DOHH2 (cell line): Measurements from ENCODE around the gene TSPAN17.

Source experiments
- EZH2phosphoT487 ChIP-seq: fragments of 200-600 bp; sonication (generic); IDR thresholded peaks from 2 replicates; pipeline ENCODE4 v1.6.1; 2017; ENCODE audit warnings: borderline replicate concordance, mild to moderate bottlenecking, antibody characterized with exemption, low read length, moderate library complexity, mixed read lengths
- TF ChIP-seq, protein P1 (sequence below): fragments of 200-600 bp; sonication (generic); IDR thresholded peaks from one replicate; pipeline ENCODE4 v1.5.1; 2014; ENCODE audit warnings: antibody characterized with exemption, mild to moderate bottlenecking, low read depth, low read length; ENCODE audit not compliant: poor library complexity, severe bottlenecking

DNA sequence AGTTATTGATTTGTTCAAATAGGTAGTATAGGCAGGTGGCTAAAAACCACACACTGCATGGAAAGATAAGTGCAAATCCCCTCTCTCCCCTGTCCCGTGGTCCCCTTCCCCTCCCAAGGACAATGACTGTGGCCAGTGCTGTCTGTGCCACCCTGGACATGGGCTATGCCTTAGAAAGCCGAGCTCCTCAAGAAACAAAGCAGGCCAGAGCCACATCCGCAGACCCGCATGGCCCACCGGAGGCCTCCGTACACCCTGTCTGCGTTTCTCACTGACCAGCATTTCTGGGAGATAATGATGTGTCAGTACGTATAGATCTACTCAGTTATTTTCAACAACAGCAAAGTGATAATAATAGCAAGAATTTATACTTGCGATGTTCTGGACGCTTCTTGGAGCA, 16.3 kb downstream of the TSPAN17 start:
- TF ChIP-seq, protein P1, sequence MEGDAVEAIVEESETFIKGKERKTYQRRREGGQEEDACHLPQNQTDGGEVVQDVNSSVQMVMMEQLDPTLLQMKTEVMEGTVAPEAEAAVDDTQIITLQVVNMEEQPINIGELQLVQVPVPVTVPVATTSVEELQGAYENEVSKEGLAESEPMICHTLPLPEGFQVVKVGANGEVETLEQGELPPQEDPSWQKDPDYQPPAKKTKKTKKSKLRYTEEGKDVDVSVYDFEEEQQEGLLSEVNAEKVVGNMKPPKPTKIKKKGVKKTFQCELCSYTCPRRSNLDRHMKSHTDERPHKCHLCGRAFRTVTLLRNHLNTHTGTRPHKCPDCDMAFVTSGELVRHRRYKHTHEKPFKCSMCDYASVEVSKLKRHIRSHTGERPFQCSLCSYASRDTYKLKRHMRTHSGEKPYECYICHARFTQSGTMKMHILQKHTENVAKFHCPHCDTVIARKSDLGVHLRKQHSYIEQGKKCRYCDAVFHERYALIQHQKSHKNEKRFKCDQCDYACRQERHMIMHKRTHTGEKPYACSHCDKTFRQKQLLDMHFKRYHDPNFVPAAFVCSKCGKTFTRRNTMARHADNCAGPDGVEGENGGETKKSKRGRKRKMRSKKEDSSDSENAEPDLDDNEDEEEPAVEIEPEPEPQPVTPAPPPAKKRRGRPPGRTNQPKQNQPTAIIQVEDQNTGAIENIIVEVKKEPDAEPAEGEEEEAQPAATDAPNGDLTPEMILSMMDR = no peak
- no peak for TF ChIP-seq EZH2phosphoT487
